ENCODE results near the gene RAMP1.

- TF ChIP-seq, protein P1, sequence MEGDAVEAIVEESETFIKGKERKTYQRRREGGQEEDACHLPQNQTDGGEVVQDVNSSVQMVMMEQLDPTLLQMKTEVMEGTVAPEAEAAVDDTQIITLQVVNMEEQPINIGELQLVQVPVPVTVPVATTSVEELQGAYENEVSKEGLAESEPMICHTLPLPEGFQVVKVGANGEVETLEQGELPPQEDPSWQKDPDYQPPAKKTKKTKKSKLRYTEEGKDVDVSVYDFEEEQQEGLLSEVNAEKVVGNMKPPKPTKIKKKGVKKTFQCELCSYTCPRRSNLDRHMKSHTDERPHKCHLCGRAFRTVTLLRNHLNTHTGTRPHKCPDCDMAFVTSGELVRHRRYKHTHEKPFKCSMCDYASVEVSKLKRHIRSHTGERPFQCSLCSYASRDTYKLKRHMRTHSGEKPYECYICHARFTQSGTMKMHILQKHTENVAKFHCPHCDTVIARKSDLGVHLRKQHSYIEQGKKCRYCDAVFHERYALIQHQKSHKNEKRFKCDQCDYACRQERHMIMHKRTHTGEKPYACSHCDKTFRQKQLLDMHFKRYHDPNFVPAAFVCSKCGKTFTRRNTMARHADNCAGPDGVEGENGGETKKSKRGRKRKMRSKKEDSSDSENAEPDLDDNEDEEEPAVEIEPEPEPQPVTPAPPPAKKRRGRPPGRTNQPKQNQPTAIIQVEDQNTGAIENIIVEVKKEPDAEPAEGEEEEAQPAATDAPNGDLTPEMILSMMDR (IDR thresholded peaks at IDR 0.05; ENCODE audit: insufficient read depth, low read depth, low read length) = no peak
- TF ChIP-seq EZH2 (IDR thresholded peaks at IDR 0.05; ENCODE audit: insufficient read depth, low read length) = no peak
Observed at GRCh38 chr2:237863102-237863511, 3.7 kb downstream of the RAMP1 start.
